Liver (tissue), 9 donors: Measurements from ENCODE around the gene MED16. TPM values are rescaled to one million over a fixed set of nuclear protein-coding genes. Genes with fewer than 3 reads are reported as not detected.
"Not testable (repeated sequence)": the region's sequence is repeated elsewhere in the genome, so short reads cannot be mapped to it uniquely, and the experiment has no call there.

ENCODE experiments used
- DNase-seq: peaks from one replicate; pipeline ENCODE4 v3.0.0-alpha.2; 2017; ENCODE audit warnings: low spot score
- H3K27ac ChIP-seq, 2 donors: one replicate each; pipeline ENCODE4 v1.7.0; 2013; ENCODE audit warnings: inconsistent platforms in 2 of 2, low read length in 2 of 2, control low read depth in 1 of 2, low read depth in 1 of 2, mild to moderate bottlenecking in 1 of 2
- H3K27me3 ChIP-seq, 4 donors: one replicate each; pipeline versions ENCODE4 v1.6.1 to v1.7.0; 2013; ENCODE audit warnings: low read length in 3 of 4, inconsistent platforms in 1 of 4, mild to moderate bottlenecking in 1 of 4, moderate library complexity in 1 of 4; ENCODE audit not compliant: control insufficient read depth in 4 of 4, insufficient read depth in 4 of 4
- H3K36me3 ChIP-seq, 4 donors: one replicate each; pipeline versions ENCODE4 v1.6.1 to v1.7.0; 2013; ENCODE audit warnings: low read length in 3 of 4, mild to moderate bottlenecking in 3 of 4, low read depth in 1 of 4, moderate library complexity in 1 of 4; ENCODE audit not compliant: control insufficient read depth in 4 of 4, insufficient read depth in 3 of 4
- H3K4me1 ChIP-seq, 4 donors: one replicate each; pipeline versions ENCODE4 v1.6.1 to v1.7.0; 2013; ENCODE audit warnings: low read length in 3 of 4, mild to moderate bottlenecking in 3 of 4, moderate library complexity in 1 of 4; ENCODE audit not compliant: control insufficient read depth in 4 of 4, insufficient read depth in 4 of 4
- H3K4me3 ChIP-seq, 3 donors: one replicate each; pipeline versions ENCODE4 v1.6.1 to v1.7.0; 2013; ENCODE audit warnings: low read length in 3 of 3, control low read depth in 1 of 3, low read depth in 1 of 3, mild to moderate bottlenecking in 1 of 3
- H3K9ac ChIP-seq, 2 donors: one replicate each; pipeline ENCODE4 v1.7.0; 2013; ENCODE audit warnings: low read length in 2 of 2, mild to moderate bottlenecking in 2 of 2, moderate library complexity in 2 of 2, control low read depth in 1 of 2, low read depth in 1 of 2
- H3K9me3 ChIP-seq, 4 donors: one replicate each; pipeline versions ENCODE4 v1.6.1 to v1.7.0; 2013; ENCODE audit warnings: low read length in 3 of 4; ENCODE audit not compliant: control insufficient read depth in 4 of 4
- CTCF ChIP-seq: fragments of 150-350 bp; IDR thresholded peaks from 2 replicates; pipeline ENCODE4 v1.5.1; 2017; ENCODE audit warnings: improper control_type of control experiment, low read depth, low read length; ENCODE audit not compliant: missing input control
- EGR1 ChIP-seq, 2 donors: IDR thresholded peaks; 2 replicates each; pipeline ENCODE4 v1.6.1; 2016 to 2018; ENCODE audit warnings: antibody characterized with exemption in 2 of 2, low read depth in 2 of 2
- FOXA1 ChIP-seq: IDR thresholded peaks from 2 replicates; pipeline ENCODE4 v1.6.1; 2016; ENCODE audit warnings: antibody characterized with exemption
- FOXA2 ChIP-seq: IDR thresholded peaks from 2 replicates; pipeline ENCODE4 v1.6.1; 2016; ENCODE audit warnings: antibody characterized with exemption
- GABPA ChIP-seq, 2 donors: IDR thresholded peaks in 1 of 2; conservative IDR thresholded peaks in 1 of 2; 2 replicates each; pipeline ENCODE4 v1.6.1; 2016; ENCODE audit warnings: antibody characterized with exemption in 2 of 2, mild to moderate bottlenecking in 1 of 2, moderate library complexity in 1 of 2
- MAX ChIP-seq: IDR thresholded peaks from 2 replicates; pipeline ENCODE4 v1.6.1; 2016; ENCODE audit warnings: antibody characterized with exemption
- RAD21 ChIP-seq, 2 donors: IDR thresholded peaks; 2 replicates each; pipeline ENCODE4 v1.6.1; 2016; ENCODE audit warnings: antibody characterized with exemption in 2 of 2, mild to moderate bottlenecking in 2 of 2
- RXRA ChIP-seq, 2 donors: IDR thresholded peaks; 2 replicates each; pipeline ENCODE4 v1.6.1; 2017 to 2018; ENCODE audit warnings: antibody characterized with exemption in 2 of 2, mild to moderate bottlenecking in 1 of 2
- SP1 ChIP-seq: IDR thresholded peaks from 2 replicates; pipeline ENCODE4 v1.6.1; 2018; ENCODE audit warnings: antibody characterized with exemption, mild to moderate bottlenecking
- YY1 ChIP-seq: IDR thresholded peaks from 2 replicates; pipeline ENCODE4 v1.6.1; 2016; ENCODE audit warnings: antibody characterized with exemption, mild to moderate bottlenecking
- WGBS: extraction: QIAGEN DNeasy Blood & Tissue Kit; methylation state at CpG from one replicate; pipeline ENCODE4 v1.1.7; 2013; 5-methylcytosine and 5-hydroxymethylcytosine counted together
- polyA plus RNA-seq, 2 donors: library from polyadenylated mRNA; stranded (reverse) in 1 of 2; unstranded in 1 of 2; fragments of 200-250 nt in 1 of 2; fragments of >200 nt in 1 of 2; fragmentation: Nextera tagmentation in 1 of 2; extraction: Ambion mirVana in 1 of 2; gene quantifications; one replicate each; pipeline versions ENCODE4 v1.2.1 to v1.2.3, GENCODE V29; 2013 to 2015
- total RNA-seq, 2 donors: library from RNA; depleted of rRNA; stranded (reverse); fragments of >200 nt; gene quantifications; one replicate each; pipeline ENCODE4 v1.2.3, GENCODE V29; 2014
- TF ChIP-seq, protein P1 (sequence below): IDR thresholded peaks from 2 replicates; pipeline ENCODE4 v1.6.1; 2016; ENCODE audit warnings: antibody characterized with exemption
- donor health status: healthy.
- donor health status: healthy.
- donor health status: healthy.
- donor health status: healthy.
- donor health status: healthy.

Gene MED16
- total and polyA plus RNA-seq, 4 donors: 30.6 to 50.5 (median 41.0) TPM

GRCh38 chr19:850221-850978 is 42.6 kb downstream of the MED16 start (continued):
- TF ChIP-seq, protein P1, sequence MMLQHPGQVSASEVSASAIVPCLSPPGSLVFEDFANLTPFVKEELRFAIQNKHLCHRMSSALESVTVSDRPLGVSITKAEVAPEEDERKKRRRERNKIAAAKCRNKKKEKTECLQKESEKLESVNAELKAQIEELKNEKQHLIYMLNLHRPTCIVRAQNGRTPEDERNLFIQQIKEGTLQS: no peak

- H3K27me3 ChIP-seq, H3K27ac ChIP-seq, H3K9ac ChIP-seq, H3K4me3 ChIP-seq, DNase-seq, H3K9me3 ChIP-seq, H3K36me3 ChIP-seq: not testable (repeated sequence)
- 85% methylated on average over 8 of the region's 8 CpGs for WGBS
- peaks cover 5 to 12% (median 8%) of the 10 kb centered on the region in 4 donors for H3K4me1 ChIP-seq
Observed at GRCh38 chr19:849195-849594, 43.8 kb downstream of the MED16 start.

DNA sequence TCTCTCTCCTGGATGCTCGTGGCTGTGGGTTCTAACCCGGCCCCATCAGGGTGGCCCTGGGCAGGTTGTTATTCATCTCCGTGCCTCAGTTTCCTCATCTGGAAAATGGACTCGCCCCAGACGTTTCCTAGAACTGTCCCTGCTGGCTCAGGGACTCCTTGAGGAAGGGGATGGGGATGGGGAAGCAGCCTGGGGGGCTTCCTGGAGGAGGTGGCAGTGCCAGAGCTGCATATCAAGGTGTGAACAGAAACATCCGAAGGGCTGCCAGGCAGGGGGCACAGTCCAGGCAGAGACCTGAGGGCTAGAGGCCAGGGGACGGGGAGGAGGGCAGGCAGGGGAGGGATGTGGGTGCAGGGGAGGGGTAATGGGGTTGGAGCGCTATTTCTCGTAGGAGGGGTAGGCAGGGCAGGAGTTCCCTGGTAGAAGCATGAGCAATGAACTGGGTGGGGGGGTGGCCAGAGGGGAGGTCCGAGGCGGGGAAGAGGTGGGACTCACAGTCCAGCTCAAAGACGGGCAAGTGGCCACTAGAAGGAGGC is 44.5 kb downstream of the MED16 start:
- no peaks in the 10 kb centered on the region for H3K36me3 ChIP-seq
- H3K9ac ChIP-seq: no peak overlapping the region
- peaks cover 7 to 15% (median 11%) of the 10 kb centered on the region in 4 donors for H3K4me1 ChIP-seq
- H3K9me3 ChIP-seq: no peaks in the 10 kb centered on the region
- 36% methylated on average over 12 of the region's 12 CpGs for WGBS
- no peak for TF ChIP-seq RAD21 (IDR thresholded peaks at IDR 0.05)
- TF ChIP-seq RXRA (IDR thresholded peaks at IDR 0.05): no peak
- TF ChIP-seq FOXA2: no peak
- TF ChIP-seq SP1: no peak
- TF ChIP-seq GABPA (IDR thresholded peaks at IDR 0.05 in 1 of 2, conservative IDR thresholded peaks at IDR 0.05 in 1 of 2): no peak
- no peak for TF ChIP-seq YY1
- TF ChIP-seq, protein P1: no peak
- no peak for TF ChIP-seq FOXA1
- TF ChIP-seq EGR1 (IDR thresholded peaks at IDR 0.05; ENCODE audit: low read depth in 2 of 2): no peak
- no peak for TF ChIP-seq CTCF
- no peak for TF ChIP-seq MAX
- H3K27me3 ChIP-seq: peaks cover 0 to 5% (median 1%) of the 10 kb centered on the region in 4 donors
- H3K27ac ChIP-seq: no peak overlapping the region
- no peak for DNase-seq
- H3K4me3 ChIP-seq: no peak overlapping the region
